HG02610 (cell line): ENCODE measurements around the gene TACR1.
"Not testable (repeated sequence)": the region's sequence is repeated elsewhere in the genome, so short reads cannot be mapped to it uniquely, and the experiment has no call there.

Experiments used
- ATAC-seq: cut with Tn5 transposase; IDR thresholded peaks from one replicate; pipeline ENCODE4 v1.9.1; 2021; ENCODE audit warnings: mild to moderate bottlenecking, moderate library complexity; ENCODE audit not compliant: unreplicated experiment

Gene TACR1, protein sequence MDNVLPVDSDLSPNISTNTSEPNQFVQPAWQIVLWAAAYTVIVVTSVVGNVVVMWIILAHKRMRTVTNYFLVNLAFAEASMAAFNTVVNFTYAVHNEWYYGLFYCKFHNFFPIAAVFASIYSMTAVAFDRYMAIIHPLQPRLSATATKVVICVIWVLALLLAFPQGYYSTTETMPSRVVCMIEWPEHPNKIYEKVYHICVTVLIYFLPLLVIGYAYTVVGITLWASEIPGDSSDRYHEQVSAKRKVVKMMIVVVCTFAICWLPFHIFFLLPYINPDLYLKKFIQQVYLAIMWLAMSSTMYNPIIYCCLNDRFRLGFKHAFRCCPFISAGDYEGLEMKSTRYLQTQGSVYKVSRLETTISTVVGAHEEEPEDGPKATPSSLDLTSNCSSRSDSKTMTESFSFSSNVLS

DNA sequence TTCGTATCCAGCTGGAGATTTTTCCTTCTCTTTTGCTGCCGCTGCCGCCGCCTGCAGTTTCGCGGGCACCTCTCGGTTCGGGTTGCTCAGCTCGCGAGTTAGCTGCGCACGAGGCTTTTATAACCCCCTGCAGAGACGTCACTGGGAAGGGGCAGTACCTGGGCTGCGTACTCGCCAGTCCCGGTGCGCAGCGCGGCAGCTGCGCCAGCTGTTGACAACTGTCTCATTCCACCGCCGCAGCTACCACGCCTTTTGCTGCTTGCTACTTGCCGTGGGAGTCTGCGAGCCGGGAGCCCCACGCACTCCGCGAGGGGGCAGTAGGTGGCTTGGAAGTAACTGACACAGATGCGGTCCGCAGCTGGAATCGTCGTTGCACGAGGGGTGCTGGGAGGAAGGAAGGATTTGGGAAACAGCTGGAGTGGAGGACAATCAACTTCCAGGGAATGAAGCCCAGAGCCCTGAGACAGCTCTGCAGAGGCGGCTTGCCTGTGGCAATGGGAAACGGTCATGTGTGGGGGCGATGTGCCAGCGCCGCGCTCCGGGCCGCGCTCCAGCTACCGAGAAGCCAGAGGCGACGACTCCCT, at the start of gene TACR1:
TSS of gene TACR1 (minus strand) at position 93 of the 584 bp plus-strand sequence. CDS start 586 bp downstream, outside the sequence.
- peak; percentile 81 for ATAC-seq

DNA sequence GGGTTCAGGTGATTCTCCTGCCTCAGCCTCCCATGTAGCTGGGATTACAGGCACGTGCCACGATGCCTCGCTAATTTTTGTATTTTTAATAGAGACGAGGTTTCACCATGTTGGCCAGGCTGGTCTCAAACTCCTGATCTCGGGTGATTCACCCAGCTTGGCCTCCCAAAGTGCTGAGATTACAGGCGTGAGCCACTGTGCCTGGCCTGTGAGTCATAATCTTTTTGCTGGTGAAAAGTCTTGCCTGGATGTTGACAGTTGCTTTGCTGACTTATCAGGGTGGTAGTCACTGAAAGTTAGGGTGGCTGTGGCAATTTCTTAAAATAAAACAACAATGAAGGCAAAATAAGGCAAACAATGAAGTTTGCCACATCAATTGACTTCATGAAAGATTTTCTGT, 49.3 kb upstream of the TACR1 start:
- ATAC-seq, result not testable (repeated sequence)

DNA sequence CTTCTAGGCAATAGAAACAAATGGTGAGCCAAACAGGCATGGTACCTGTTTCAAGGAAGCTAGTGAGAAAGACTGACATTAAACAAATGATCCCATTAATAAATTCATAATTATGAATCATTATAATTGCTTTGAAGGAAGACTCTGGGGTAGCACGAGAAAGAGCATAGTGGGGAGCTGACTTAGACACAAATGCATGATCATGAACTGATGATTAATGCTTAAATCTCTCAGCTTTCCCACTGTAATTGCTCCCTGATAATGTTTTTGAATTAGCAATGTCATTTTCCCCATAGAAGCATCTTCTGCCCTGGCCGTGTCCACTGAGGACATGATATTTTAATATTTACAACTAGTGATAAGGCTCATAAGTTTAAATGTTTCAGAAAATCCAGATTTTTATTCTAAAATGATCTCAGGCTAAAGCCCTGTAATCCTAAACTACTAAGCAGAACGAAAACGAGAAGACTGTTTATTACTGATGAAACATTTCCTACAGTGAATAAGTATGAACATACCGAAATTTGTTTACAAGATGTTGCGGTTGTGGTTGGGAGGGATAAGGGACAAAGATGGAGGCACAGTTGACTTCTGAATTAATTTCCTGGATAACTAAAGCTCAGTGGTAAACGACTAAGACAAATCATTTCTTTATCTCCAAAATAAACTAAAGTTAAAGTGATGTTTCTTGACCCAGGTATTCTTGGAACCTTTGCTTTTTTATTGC, 47.3 kb upstream of the TACR1 start:
- ATAC-seq, result no peak

DNA sequence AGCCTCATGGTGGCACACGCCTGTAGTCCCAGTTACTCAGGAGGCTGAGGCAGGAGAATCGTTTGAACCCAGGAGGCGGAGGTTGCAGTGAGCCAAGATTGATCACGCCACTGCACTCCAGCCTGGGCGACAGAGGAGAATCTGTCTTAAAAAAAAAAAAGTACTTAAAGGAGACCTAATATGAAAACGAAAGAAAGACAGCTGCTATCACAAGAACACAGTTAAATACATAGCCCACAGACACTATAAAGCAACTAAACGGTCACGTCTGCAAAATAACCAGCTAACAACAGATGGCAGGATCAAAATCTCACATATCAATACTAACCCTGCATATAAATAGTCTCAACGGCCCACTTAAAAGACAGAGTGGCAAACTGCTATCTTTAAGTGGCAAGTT, 43.9 kb upstream of the TACR1 start:
- no peak for ATAC-seq

DNA sequence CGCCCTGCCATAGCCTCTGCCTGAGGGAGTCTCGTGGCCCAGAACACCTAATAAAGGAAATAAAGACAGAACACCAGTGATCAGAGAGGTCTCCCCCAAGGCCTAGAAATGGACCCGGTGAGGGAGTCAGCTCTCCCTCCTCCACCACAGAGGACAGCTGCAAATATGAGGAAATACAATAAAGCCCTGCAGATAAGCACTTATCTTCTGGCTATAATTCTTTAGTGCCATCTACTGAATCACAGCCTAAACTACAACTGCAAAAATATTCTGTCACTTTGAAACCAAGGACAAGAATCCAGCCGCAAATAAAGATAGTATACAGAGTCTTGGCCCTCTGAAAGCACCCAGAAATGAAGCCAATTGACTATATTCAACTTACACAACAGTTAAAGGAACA, 42.4 kb upstream of the TACR1 start:
- ATAC-seq, result no peak

DNA sequence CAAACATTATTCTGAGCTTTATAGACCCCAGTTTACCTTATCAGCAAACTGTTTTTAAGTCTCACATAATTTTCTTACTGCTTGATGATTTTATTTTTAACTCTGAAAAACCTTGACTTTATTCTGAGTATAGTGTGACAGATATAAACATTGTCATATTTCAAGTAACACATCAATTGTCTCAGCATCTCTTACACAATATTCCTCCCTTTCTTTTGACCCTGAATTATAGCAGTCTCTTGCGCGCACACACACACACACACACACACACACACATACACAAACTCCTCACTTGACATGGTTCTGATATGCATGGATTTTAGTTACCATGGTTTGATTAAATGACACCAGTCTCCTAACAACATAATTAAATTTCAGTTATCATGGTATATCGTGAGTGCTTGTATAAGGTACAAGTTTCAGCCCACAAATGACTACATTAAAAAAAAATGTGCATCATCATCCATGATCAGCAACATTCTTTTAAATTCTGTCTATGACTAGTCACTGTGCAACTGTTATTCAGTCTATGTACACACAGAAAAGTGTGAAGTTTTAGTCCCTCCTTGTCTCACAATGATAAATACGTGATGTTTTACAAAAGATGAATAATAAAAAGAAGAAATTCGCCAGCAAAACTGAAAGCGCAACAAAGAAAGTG, 39.5 kb upstream of the TACR1 start:
- no peak for ATAC-seq

DNA sequence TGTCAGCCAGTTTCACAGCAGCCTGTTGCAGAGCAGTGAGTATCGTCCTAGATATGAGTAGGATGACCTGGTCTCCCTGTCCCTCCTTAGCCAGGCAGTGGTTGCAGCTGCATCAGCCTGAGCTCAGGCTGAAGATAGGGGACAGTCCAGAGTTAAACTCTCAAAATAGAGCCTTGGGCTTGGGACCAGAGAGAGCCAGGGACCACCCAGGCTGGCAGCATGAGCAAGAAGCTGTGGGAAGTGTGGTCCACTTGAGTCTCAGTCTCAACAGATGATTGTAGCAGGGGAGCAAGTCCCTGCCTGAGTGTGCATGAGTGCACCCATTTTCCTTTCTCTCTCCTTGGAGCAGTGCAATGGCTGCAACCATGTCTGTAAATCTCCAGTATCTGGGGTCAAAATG, 38.0 kb upstream of the TACR1 start:
- ATAC-seq, result no peak

DNA sequence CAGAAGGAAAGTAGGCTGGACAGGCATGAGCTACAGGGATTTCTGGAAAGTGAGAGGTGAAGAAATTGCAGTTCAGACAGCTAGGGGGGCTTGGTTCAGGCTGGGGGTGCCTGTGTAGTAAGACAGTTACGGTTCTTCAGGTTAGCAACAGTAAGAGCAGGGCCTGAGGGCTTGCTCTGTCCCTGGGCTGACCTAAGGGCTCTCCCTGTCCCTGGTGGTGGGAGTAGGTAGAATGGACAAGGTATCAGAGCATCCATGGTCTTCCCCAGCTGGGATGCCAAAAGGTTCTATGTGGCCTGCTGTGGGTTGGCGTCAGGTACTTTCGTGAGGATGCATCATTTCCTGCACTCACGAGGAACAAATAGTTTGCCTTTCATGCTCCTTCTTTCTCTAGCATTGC, 34.6 kb upstream of the TACR1 start:
- no peak for ATAC-seq

DNA sequence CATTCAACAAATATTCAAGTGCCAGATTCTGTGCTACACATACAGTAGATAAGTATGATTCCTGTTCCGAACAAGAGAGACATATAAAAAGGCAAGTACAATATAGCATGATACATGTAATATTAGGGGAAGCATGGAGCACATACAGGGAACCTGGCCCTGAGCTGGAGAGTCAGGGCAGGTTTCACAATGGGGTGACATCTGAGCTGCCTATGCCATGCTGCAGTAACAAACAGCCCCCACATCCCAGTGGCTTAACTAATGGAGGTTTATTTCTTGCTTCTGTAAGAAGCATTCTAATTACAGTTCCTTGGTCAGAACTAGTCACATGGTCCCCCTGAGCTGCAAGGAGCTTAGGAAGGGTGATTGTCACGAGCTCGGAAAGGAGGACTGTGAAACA, 27.3 kb upstream of the TACR1 start:
- ATAC-seq, result no peak

DNA sequence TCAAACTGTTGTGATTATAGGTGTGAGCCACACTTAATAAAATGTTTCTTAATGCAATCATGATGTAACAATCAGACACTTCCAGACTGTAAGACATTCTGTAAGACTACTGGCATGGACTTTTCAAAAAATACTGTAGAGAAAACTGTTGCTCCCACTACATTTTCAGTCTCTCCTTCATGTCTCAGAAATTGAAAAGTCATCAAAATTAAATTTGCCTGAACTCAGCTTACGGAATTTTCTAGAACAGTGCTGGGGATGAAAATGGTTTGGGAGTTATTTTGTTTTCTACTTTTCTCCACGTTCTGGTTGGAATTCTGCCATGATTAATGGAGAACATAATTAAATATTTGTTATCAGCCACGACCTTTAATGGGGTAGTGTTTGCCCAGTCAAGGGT, 26.8 kb upstream of the TACR1 start:
- no peak for ATAC-seq

DNA sequence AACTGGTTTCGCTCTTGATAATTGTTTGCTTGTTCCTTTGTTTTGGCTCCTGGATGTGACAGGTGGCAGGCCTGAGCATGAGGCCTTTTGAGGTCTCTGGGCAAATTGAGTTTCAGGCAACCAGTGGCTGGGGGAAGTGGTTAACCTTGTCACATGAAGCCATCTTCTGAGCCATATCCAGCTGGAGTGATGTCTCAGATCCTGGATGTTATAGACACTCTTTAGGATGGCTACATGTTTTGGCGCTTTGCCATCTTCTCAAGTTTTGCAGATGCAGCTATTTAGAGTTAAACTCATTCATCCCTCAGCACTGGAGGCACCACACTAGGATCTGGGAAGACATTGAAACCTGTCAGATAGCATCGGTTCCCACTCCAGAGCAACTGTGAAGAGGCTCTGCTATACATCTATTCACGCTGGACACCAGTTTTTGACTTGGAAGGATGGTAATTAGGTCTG, 25.3 kb upstream of the TACR1 start:
- no peak for ATAC-seq

DNA sequence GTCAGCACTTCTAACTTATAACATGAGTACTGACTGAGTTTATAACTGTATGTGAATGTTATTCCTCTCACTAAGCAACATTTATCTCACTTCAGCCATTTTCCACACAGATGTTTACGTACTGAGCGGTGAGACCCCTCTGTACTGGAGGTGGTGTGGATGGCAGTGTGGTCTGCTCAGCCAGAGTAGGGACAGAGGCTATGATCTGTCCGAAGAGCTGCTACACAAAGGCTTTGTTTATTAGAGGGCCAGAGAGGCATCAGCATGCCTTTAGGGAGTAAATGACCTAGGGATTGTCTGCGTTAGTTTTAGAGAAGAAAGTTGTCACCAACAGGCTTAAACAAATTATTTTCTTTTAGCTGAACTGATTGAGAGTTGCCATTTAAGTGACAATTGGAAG, 23.2 kb upstream of the TACR1 start:
- ATAC-seq, result no peak

DNA sequence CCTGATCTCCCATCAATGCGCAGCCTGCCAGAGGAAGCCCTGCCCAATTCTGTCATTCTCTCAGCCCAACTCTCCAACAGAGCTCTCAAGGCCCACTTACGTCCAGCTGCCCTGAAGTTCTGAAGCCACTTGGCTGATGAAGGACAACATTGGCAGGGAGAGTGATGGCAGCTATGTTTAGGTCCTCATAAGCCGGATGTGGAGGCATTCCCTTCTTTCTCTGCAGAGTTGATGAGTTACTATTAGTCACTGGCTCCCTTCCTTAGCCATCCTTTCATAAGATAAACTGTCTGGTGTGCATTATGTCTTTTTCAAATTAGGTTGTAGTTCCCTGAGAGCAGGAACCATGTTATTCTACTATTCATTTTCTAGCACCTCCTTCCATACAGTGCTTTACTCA, 22.5 kb upstream of the TACR1 start:
- no peak for ATAC-seq

DNA sequence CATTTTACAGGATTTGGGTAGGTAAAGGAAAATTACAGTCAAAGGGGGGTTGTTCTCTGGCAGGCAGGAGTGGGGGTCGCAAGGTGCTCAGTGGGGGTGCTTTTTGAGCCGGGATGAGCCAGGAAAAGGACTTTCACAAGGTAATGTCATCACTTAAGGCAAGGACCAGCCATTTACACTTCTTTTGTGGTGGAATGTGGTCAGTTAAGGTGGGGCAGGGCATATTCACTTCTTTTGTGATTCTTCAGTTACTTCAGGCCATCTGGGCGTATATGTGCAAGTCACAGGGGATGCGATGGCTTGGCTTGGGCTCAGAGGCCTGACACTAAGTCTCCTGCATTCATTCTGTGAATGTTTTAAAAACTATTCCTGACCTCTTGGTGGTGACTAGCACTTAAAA, 19.9 kb upstream of the TACR1 start:
- ATAC-seq, result not testable (repeated sequence)

DNA sequence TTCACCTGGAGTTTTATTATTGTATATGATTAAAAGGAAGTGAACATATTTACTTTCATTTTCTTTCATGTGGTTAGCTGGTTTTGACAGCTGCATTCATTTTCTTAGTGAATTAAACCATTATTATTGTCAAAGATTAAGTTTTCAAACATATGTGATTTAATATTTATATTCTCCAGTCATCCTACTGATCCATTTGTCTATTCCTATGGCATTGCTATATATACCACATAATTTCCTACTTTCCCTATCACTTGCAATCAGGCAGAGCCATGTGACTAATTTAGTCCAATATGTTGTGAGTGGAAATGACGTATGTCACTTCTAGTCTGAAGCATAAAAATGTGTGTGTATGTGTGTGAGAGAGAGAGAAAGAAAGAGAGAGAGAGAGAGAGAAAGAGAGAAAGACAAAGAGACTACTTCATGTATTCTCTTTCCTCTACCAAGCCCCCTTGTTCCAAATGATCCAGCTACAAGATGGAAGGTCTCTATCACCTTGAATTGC, 12.0 kb upstream of the TACR1 start:
- ATAC-seq, result no peak

DNA sequence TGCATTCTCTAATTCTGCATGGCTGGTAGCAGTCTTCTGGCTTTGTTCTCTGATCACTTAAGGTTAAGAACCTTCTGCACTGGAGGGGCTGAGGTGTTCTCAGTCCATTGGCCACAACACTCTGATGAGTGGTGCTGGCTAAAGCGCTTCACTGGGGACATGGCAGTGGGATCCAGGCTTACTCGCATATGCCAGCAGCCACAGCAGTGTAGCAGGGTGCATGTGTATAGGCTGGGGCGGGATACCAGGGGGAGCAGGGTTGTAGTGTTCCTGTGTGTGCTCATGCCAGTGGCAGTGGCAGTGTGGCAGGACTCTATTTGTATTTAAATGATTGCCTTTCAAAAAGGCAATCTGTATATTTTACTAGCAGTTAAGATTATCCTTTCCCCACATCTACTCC, 11.1 kb upstream of the TACR1 start:
- no peak for ATAC-seq

DNA sequence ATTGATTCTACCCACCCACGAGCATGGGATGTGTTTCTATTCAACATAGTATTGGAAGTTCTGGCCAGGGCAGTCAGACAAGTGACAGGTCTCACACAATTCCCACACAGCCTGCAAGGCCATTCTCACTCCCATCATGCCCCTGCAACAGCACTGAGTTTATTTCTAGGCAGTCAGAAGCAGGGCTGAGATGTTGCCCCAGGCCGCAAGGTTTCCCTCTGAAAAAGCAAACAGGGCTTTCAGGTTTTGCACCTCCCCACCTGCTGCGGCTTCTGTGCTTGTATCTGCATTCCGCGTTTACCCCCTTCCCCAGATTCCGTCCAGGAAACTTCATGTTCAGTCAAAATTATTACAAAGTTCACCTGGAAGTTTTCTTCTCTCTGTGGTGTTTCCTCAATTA, 9.4 kb upstream of the TACR1 start:
- ATAC-seq, result no peak

DNA sequence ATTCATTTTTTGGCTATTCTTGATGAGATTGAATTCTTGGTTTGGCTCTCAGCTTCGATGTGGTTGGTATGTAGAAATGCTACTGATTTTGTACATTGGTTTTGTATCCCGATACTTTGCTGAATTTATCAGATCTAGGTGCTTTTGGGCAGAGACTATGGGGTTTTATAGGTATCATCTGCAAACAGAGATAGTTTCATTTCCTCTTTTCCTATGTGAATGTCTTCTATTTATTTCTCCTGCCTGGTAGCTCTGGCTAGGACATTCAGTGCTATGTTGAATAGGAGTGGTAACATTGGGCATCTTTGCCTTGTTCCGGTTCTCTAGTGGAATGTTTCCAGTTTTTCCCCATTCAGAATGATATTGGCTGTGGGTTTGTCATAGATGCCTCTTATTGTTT, 5.5 kb upstream of the TACR1 start:
- no peak for ATAC-seq

DNA sequence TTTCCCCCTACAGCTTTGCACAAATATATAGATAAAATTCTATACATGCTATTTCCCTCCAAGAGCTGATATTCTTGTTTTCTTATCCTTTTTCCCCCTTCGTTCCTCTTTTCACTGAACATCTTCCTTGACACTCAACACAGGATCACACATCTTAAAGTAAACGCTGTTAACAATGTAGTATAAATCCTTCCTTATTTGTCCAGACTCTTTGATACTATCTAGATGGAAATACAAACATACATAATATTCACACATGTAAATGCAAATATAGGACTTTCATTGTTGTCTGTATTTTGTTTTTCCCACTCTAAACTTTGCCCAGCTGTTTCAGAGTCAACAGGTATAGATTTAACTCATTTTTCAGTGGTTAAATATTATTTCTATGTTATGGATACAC, 3.0 kb upstream of the TACR1 start:
- ATAC-seq, result no peak

DNA sequence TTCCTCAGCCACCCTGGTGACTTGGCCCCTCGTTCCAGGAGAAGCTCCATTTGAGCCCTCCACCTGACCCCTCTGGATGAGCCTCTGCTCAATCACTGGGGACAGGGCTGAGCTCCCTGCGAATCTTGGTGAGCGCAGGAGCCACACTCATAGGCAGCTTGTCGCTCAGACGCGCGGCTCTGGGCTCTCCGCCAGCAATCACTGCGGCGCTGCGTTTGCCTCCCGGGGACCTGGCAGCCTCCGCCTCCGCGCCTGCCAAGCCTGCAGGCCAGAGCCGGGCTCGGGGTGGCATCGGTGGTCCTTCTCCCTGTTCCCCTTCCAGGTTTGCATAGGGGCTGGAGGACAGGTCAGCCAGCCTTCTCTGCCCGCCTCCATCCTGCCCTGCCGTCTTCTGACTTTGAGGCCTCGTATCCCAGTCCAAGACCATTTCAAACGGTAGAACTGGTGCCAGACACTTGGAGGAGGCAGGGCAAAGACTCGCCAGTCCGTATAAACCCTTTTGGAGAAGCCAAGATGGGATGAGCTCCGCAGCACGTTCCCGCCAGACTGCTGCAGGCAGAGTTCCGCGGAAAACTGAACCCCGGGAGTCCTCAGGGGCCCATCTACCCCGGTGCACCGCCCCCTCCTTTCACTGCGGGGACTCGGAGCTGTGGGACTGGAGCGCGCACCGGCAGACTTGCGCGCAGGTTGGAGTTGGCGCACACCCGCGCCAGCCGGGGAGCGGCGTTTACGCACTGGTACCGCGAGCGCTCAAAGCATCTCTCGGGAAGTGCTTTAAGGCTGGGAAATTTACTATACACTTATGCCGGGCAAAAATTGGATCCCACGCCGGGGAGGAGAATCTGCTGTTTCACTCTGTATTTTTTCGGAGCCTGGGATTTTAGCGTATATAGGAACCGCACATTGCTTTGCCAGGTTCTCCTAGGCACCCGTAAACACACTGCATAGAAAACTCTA, 1.1 kb upstream of the TACR1 start:
- peak; percentile 24 for ATAC-seq
